ENCODE data around the gene DYRK2.
"Not testable (repeated sequence)": the region's sequence is repeated elsewhere in the genome, so short reads cannot be mapped to it uniquely, and the experiment has no call there.

DYRK2 gene

DNA sequence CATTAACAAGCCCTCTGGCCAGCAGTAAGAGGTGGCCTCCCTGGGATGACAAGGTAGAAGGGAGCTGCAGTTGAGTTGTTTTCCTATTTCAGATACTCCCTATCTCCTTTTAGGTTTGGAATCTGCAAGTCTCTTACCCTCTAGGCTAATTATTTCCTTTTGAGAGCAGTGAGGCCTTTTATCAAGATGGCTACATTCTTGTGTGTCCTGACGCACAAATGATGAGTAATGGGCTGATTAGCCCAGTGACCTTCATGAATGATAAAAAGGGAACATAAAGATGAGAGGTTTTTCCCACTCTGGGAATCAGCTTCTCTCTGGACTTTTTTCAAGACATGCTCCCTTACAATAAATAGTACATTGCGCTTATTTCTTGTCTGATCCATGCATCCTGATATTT is 22.9 kb downstream of the DYRK2 start:
- peak; percentile 75 for DNase-seq (ENCODE audit: low read depth)

DNA sequence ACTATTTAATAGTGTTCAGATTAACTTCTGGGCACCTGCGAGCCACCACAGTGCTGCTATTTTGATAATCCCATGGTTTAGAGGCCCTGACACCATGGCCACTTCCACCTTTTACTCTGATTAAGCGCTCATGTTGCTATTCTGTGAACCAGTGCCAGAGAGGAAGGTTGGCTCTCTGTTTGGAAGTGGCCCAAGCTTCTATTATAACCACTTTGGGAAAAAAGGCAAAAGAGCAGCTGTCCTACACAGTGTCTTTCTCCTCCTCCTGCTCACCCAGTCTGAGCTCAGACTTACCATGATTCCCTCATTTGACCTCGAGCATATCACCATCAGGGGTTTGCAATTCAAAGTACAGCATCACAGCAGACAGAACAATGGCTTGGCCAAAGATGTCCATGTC is 23.3 kb downstream of the DYRK2 start:
- no peak for DNase-seq (ENCODE audit: low read depth)

DNA sequence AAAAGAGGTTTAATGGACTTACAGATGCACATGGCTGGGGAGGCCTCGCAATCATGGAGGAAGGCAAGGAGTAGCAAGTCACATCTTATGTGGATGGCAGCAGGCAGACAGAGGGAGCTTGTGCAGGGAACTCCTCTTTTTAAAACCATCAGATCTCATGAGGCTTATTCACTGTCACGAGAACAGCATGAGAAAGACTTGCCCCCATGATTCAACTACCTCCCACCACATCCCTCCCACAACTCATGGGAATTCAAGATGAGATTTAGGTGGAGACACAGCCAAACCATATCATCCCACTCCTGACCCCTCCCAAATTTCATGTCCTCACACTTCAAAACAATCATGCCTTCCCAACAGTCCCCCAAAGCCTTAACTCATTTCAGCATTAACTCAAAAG is 24.0 kb downstream of the DYRK2 start:
- DNase-seq (ENCODE audit: low read depth): not testable (repeated sequence)

DNA sequence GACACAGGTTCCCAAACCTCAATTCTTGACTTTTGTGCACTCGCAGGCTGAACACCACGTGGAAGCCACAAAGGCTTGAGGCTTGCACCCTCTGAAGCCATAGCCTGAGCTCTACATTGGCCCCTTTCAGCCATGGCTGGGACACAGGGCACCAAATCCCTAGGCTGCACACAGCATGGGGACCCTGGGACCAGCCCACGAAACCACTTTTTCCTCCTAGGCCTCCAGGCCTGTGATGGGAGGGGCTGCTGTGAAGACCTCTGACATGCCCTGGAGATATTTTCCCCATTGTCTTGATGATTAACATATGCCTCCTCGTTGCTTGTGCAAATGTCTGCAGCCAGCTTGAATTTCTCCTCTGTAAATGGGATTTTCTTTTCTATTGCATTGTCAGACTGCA is 25.0 kb downstream of the DYRK2 start:
- not testable (repeated sequence) for DNase-seq (ENCODE audit: low read depth)

DNA sequence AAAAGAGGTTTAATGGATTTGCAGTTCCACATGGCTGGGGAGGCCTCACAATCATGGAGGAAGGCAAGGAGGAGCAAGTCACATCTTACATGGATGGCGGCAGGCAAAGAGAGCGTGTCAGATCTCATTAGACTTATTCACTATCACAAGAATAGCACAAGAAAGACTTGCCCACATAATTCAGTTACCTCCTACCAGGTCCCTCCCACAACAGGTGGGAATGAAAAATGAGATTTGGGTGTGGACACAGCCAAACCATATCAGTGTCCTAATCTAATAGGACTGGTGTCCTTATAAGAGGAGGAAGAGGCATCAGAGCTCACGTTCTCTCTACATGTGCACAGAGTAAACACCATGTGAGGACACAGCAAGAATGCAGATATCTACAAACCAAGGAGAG is 25.9 kb downstream of the DYRK2 start:
- DNase-seq (ENCODE audit: low read depth): no peak

DNA sequence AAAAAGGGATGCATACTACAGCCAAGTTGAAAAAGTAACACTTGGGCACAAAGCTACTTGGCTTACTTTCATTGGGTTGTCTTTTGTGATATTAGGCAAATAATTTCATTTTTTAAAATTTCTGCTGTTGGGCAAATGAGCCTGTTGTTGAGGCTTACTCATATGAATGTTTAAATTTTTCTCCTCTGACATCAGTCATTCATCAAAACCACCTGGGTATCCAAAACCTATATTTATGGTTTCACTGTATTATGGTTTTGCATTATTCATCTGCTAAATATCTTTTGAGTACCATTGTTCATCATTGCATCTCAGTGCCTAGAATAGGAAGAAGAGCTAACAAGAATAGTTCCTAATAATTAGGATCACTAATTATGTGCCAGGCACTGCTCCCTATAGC is 28.1 kb downstream of the DYRK2 start:
- DNase-seq (ENCODE audit: low read depth): no peak

DNA sequence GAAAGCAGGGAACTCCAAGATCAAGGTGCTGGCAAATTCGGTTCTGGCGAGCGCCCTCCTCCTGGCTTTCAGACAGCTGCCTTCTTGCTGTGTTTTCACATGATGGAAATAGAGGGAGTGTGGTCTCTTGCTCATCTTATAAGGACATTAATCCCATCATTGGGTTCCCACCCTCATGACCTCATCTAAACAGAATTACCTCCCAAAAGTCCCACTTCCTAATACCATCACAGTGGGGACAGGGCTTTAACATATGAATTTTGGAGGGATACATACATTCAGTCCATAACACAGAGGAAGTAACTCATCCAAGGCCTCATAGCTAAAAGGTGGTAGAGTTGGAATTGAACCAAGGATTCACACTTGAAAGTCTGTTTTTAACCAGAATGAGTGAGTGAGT is 28.6 kb downstream of the DYRK2 start:
- DNase-seq (ENCODE audit: low read depth): no peak

DNA sequence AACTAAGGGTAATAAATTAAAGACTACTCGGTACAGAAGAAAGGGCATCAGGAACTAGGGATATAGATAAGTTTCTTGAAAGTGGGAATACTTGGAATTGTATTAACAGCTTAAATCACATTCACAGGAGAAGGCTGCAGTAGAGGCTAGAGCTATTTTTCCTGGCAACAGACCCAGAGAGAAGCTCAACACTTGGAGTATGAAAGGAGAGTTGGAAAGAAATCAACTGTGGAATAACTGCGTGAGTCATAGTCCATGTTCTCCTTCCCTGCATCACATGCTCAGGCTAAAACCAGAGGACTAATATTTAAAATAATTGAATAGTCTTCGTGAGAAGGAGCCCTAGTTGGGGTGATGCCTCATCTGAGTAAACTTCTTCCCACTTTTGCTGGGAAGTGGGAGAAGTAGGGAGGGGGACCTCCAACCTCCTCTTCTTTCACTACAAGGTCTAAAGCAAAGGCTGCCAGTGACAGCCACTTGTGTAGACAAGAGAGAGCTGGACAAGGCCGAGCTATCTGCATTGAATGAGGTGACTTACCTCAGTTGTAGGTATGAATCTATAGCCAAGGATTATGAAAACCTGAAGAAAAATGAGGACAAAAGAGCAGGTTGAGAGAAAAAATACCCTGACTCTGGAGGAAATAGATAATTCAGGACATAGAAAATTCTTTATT is 32.7 kb downstream of the DYRK2 start:
- DNase-seq (ENCODE audit: low read depth): peak; percentile 83

DNA sequence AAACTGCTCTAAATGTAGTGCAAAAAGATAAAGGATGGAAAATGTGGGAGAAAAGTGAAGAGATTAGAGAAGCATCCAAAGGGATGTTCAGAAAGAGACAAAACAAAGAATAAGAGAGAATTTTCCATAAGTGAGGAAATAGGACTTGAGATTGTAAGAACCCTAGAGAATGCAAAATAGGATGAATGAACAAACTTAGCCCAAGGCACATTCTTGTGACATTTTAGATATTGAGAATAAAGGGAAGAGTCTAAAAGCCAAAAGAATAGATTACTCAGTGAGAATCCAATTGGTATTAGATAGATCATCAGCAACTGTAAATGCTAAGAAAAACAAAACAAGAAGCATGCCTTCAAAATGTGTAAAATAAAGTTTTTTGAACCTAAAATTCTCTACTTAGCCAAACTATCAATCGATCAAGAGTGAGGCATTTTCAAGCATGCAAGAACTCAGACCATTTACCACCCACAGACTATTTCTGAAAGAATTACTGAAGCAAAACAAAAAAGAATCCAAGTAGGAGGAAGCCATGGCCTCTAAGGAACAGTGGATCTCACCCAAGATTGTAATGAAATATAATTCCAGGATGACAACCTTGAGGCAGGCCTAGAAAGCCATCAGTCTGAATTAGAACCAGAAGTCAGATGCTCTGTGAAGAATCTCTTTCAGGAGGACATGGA is 33.5 kb downstream of the DYRK2 start:
- DNase-seq (ENCODE audit: low read depth): no peak

DNA sequence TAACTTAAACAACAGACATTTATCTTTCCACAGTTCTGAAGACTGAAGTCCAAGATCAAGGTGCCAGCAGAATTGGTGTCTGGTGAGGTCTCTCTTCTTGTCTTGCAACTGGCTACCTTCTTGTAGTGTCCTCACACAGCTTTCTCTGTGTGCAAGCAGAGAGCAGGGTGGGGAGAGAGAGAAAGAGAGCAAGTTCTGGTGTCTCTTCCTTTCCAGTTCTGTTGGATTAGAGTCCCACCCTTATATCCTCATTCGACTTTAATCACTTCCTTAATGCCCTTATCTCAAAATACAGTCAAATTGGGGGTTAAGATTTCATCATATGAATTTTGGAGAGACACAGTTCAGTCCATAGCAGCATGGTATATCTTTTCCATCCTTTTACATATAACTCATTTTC is 40.8 kb downstream of the DYRK2 start:
- no peak for DNase-seq (ENCODE audit: low read depth)

DNA sequence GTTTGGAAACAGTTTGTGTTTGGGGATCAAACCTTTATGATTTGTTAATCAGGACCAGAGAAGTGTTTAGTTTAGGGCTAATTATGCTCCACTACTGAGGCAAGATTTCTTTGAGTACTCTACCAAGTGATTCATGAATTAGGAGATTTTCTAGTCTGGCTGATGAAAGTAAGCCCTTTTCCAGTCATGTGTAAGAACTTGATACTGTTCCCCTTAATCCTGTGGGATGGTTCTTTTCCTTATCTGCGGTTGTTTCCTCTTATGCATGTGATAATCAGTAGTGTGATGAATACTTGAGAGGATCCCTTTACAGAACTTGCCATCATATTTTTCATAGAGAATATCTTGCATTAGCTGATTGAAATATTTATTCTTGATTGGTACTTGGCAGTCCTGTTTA is 42.1 kb downstream of the DYRK2 start:
- no peak for DNase-seq (ENCODE audit: low read depth)

DNA sequence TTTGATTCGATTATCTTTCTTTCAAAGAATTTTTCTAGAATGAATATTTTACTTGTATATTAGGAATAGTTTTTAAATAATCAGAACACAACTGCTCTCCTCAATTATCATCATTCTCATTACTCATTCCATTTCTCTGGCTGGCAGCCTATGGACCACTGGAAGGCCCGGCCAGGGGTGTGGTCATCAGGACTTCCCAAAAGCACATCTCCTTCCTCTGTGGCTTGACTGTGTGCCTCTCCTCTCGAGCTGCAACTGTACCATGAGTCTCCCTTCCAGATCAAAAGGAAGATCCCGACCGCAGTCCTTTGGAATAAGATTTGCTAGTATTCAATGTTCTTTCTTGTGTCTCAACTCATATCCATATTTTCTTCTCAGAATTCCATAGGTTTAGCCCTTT is 42.7 kb downstream of the DYRK2 start:
- no peak for DNase-seq (ENCODE audit: low read depth)

DNA sequence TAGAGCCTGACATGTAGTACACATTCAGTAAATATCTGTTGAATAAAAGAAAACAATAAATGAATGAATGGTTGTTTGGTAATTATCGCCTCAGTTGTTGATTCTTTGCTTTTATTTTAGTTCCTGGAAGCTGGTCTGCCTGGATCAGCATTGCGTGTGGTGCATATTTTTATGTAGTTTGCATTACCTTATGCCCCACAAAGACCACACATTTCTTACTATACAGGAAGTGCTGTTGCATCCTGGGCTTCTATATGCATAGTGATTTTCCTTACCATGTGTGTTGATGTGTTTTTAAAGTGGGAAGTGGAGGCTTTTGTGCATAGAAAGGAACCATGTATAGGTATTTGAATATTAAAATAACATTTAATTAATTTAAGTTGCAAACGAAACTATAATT is 43.6 kb downstream of the DYRK2 start:
- DNase-seq (ENCODE audit: low read depth): no peak

DNA sequence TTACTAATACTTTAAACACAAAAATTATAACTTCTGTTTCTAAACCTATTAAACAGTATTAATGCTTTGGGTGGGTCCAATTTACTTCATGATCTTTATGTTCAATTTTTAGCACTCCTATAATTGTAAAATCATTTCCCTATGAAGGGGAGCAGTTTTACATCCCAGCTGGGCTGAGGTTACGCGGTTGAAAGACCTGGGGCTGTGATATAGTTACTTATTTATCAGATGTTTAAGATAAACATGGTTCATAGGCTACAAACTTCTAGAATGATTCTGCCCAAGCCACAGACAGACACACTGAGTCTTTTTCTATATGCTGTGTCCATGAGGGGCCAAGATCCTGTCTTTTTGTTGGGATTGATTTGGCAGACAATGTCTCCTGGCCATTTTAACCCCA is 44.4 kb downstream of the DYRK2 start:
- no peak for DNase-seq (ENCODE audit: low read depth)

DNA sequence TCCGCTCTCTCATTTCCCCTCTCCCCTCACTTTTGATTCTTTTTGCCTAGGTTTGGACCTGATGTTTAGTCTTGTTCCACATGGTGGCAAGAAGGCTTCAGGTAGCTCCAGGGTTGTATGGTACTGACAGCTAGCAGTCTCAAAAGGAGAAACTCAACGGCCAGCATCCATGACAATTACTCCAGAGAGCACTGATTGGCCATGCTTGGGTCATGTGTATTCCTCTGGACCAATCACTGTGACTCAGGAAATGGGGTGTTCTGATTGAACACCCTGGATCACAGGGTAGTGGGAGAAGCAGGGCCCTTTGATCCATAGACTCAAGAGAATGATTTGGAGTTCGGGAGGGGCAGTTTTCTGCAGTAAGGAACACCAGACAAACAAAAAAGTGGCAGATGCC is 45.3 kb downstream of the DYRK2 start:
- DNase-seq (ENCODE audit: low read depth): no peak

DNA sequence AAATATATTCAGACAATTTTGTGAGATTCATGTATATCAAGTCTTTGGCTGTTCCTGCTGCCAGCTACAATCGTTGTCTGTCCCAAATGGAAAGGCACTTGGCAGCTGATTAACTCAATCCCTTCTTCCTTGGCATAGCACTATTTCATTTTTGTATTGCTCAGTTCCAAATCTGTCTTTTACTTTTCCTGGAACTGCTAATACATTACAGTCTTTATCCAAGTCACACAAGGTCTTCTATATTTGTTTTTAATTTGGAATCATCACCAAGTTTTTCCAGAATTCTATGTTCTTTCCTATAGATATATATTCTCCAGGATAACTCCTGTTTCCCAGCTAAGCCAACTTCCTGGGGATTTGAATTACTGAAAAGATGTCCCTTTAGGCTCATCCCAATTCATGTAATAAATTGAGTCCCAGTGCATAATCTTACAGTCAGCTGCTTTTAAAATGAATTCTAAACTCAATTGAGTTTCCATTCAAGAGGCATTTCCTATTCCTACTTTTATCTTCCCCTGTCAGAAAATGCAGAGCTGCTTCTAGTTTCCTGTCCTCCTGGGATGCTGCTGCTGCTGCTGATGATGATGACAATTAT is 45.9 kb downstream of the DYRK2 start:
- no peak for DNase-seq (ENCODE audit: low read depth)

DNA sequence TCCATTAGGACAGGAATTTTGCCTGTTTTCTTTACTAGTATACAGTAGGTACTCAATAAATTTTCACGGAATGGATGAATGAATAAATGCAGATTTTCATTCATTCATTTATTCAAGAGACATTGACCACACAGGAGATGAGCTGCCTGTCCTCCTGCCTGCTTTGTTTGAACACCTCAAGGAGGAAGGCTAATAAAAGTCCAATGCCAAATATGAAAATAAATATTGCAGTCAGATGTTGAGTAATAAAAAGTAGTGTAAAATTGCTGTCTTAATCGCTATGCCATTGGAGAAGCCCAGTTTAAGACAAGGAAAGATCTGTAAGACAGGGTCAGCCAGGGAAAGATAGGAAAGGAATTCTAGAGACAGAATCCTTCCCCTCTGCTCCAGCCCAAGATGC is 47.4 kb downstream of the DYRK2 start:
- DNase-seq (ENCODE audit: low read depth): no peak

DNA sequence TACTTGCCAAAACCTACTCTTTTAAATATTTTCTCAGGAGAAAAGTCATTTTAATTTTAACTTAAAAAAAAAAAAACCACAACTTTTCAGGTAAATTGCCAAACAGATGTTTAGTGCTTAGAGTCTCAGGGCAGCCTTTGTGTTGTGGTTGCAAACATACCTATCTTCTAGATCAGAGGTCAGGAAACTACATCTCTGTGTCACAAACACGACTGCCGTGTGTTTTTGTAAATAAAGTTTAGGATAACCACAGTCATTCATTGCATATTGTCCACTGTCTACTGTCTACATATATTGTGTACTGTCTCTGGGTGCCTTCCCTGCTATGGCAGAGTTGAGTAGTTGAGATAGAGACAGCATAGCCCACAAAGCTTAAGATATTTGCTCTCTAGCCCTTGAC is 48.9 kb downstream of the DYRK2 start:
- DNase-seq (ENCODE audit: low read depth): no peak

DNA sequence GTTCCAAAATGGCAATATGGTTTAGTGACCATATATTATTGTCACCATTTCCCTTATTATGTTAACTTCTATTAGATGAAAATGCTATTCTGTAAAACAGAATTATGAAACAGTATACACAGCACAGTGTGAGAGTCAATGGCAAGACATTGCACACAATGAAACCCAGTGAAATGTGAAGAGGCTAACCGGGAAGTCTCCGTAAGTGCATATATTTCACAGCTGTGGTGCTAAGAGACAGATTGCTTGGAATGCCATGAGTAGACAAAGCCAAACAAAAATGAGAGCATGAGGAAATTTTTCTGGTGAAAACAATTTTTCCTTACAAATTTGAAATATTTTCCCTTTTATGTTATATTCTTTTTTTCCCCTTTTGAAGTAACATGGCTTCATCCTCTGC is 49.4 kb downstream of the DYRK2 start:
- no peak for DNase-seq (ENCODE audit: low read depth)

DNA sequence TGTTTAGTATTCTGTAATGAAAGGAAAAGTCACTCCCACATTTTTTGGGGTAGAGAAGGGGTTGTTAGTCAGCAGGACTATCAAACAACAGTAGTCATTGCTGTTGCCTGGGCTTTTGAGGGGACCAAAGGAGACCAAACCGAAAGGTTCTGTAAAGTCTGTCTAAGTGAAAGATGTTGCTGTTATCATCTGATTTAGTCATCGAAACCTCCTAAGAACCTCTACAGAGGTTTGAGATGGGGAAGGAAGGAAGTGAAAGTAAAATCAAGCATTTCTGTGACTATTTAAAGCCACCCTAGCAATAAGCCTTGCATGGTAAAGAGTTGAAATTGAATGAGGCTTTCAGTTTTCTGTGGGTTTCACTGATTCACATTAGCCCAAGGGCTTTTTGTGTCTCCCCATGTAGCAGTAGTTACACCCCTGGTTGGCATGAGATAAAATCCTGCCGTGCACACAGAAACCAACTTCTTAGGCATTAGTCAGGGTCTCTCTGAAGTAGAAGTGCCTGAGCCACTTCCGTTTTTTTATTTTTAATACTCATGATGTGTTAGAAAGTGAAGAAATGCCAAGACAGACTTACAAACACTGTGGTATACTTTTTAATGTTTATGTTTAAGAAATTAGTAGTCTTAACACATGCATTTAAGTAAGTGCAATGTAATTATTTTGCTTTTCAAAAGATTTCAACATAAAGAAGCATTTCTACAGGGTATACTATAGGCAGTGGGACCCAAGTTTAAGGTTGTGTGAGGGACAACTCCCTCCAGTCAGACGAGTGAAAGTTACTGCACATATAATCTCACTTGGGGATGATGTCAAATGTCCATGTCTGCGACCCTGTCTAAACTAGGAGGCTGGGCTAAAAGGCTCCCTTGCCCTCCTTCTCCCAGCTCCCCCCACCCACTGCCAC is 50.4 kb downstream of the DYRK2 start:
- no peak for DNase-seq (ENCODE audit: low read depth)

DNA sequence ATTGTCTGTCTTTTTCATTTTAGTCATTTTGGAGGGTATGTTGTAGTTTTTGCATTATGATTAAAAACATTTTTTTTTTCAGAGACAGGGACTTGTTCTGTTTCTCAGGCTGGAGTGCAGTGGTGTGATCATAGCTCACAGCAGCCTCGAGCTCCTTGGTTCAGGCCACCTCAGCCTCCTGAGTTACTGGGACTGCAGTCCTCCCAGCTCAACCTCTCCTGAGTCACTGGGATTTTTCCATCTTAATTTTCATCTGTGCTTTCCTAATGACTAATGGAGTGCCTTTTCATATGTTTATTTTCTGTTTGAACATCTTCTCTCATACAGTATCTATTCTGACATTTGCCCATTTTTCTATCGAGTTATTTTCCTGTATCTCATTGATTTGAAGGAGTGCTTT is 52.6 kb downstream of the DYRK2 start:
- DNase-seq (ENCODE audit: low read depth): no peak

DNA sequence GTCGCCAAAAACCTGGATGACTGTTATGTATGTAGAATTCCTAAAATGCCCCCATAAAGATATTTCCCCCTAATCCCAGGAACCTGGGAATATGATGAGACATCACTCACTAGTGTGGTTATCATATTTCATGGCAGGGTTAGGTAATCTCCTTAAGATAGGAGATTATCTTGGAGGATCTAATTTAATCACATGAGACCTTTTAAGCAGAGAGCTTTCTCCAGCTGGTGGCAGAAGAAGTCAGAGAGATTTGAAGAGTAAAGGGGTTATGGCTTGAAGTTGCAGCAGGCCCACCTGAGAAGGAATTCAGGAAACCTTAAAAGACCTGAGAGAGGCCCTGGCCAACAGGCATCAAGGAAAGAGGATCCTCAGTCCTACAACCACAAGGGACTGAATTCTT is 53.6 kb downstream of the DYRK2 start:
- no peak for DNase-seq (ENCODE audit: low read depth)

DNA sequence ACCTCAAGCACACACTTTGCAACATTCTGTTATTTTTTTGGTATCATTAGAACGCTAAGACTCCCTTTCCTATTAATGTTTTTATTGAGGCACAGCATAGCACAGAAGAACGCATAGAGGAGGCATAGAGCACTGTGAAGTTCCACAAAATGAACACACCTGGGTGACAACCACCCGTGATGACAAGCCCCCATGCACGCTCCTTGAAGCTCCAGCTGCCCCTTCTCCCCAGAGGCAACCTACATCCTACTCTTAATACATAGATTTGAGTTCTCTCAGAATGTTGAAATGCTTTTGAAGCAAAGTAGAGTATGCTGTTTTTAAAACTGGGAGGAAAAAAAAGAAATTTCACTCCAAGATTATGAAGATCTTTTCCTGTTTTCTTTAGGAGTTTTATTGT is 55.5 kb downstream of the DYRK2 start:
- DNase-seq (ENCODE audit: low read depth): no peak
